Cerebellar cortex (tissue), 1 donor: ENCODE data around the gene DIS3.
"Not testable (repeated sequence)": the region's sequence is repeated elsewhere in the genome, so short reads cannot be mapped to it uniquely, and the experiment has no call there.

ENCODE experiments used
- DNase-seq: peaks from one replicate; pipeline ENCODE4 v3.0.0-alpha.2; 2015; ENCODE audit warnings: low spot score

Gene DIS3, protein sequence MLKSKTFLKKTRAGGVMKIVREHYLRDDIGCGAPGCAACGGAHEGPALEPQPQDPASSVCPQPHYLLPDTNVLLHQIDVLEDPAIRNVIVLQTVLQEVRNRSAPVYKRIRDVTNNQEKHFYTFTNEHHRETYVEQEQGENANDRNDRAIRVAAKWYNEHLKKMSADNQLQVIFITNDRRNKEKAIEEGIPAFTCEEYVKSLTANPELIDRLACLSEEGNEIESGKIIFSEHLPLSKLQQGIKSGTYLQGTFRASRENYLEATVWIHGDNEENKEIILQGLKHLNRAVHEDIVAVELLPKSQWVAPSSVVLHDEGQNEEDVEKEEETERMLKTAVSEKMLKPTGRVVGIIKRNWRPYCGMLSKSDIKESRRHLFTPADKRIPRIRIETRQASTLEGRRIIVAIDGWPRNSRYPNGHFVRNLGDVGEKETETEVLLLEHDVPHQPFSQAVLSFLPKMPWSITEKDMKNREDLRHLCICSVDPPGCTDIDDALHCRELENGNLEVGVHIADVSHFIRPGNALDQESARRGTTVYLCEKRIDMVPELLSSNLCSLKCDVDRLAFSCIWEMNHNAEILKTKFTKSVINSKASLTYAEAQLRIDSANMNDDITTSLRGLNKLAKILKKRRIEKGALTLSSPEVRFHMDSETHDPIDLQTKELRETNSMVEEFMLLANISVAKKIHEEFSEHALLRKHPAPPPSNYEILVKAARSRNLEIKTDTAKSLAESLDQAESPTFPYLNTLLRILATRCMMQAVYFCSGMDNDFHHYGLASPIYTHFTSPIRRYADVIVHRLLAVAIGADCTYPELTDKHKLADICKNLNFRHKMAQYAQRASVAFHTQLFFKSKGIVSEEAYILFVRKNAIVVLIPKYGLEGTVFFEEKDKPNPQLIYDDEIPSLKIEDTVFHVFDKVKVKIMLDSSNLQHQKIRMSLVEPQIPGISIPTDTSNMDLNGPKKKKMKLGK

GRCh38 chr13:72781451-72782439 is at the start of gene DIS3, which contains the start of gene PIBF1:
DIS3 (minus strand) TSS chr13:72781900; CDS start chr13:72781832, 68 bp downstream.
PIBF1 (plus strand) TSS chr13:72782133; CDS start chr13:72783470, 1,337 bp downstream.
- DNase-seq, result peak; percentile 99

DNA sequence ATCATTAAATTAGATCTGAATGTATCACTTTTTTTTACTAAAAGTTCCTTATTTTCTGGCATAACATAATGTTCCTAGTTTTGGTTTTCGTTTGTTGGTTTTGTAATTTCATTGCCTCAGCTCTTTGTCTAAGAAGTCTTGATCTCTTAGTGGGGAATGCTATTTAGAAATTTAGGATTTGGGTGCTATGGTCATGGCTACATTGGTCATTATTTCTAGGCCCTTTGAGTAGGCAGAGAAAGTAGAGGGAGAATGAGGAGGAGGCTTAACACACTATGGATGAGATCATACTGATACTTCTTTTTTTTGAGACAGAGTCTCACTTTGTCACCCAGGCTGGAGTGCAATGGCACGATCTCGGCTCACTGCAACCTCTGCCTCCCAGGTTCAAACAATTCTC is 42.0 kb upstream of the DIS3 start:
- no peak for DNase-seq

DNA sequence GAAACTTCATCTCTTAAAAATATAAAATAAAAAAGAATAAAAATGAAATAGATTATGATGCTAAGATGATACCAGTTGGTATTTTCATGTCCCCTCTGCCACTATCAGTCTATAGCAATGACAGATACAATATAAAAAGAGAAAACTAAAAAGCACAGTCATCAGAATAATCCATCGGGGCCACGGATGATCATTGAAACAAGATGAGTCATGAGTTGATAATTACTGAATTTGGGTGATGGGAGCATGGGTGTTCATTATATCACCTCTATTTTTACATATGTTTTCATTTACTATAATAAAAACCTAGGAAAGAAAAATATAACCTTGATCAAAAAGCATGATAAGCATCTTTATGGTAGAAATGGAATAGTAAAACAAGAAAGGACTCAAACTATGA is 41.4 kb upstream of the DIS3 start:
- DNase-seq, result no peak

DNA sequence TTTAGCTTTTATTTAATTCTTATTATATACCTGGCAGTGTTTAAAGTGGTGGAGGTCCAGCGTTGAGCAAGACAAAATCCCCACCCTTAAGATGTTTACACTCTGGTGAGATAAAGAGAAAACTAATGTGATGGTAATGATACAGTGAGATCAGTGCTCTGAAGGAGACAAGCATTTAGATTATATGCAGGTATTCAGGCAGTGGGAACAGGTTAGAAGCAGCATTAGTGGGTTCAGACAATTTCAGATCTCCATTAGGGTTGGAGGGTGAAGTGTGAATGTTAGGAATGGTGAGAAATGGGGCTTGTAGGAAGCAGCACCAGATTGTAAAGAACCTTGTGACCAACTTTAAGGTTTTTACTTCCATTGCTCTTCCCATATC is 39.2 kb upstream of the DIS3 start:
- DNase-seq, result no peak

- peak; percentile 7 for DNase-seq
These were observed 38.6 kb upstream of the DIS3 start for GRCh38 chr13:72820156-72820897.

GRCh38 chr13:72808917-72809500 is 27.3 kb upstream of the DIS3 start:
- DNase-seq, result peak; percentile 28

DNA sequence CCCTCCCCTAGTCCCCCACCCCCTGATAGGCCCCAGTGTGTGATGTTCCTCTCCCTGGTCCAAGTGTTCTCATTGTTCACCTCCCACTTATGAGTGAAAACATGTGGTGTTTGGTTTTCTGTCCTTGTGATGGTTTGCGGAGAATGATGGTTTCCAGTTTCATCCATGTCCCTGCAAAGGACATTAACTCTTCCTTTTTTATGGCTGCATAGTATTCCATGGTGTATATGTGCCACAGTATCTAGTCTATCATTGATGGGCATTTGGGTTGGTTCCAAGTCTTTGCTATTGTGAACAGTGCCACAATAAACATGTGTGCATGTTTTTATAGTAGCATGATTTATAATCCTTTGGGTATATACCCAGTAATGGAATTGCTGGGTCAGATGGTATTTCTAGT is 24.8 kb upstream of the DIS3 start:
- DNase-seq, result not testable (repeated sequence)

- no peak for DNase-seq
These were observed 24.1 kb upstream of the DIS3 start for GRCh38 chr13:72805676-72806346.

GRCh38 chr13:72804301-72804700 is 22.6 kb upstream of the DIS3 start:
- DNase-seq, result no peak

DNA sequence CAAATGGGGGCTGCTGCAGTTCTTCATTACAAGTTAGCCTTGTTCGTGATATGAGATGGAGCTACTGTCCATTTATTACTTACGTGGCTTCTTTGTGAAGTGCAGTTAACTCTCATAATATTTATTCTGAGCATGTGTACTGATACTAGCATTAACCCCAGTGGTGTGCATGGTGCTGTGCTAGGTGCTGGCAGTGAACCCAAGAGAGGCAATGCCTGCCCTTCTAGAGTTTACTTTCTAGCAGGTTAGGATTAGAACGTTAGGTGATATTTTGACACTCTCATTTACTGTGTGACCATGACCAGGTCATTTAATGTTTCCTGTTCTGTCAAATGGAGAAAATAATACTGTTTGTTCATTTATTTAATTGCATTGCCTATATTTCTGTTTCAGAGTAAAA is 17.1 kb upstream of the DIS3 start:
- no peak for DNase-seq

DNA sequence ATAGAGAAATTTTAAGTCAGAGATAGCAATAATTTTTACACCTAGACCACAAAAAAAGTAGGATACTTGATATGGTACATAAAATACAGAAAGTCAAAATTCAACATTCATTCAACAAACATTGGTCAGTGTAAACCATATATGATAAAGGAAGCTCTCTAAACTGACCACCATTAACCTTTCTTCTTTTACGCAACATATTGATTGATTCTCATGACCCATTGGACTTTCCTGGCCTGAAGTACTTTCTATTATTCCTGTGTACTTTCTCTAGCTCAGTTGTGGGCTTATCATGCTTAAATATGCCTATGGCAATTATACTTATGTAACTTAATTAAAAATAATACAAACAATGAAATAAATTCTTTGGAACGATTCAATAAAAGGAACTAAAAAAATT is 10.9 kb upstream of the DIS3 start:
- DNase-seq, result no peak

GRCh38 chr13:72788831-72789230 is 7.1 kb upstream of the DIS3 start:
- DNase-seq, result no peak

- not testable (repeated sequence) for DNase-seq
These were observed 3.0 kb upstream of the DIS3 start for GRCh38 chr13:72784679-72785078.

- DNase-seq, result peak; percentile 10
These were observed 1.0 kb upstream of the DIS3 start for GRCh38 chr13:72782717-72783116.

GRCh38 chr13:72774019-72774418 is 7.7 kb downstream of the DIS3 start:
- DNase-seq, result no peak

DNA sequence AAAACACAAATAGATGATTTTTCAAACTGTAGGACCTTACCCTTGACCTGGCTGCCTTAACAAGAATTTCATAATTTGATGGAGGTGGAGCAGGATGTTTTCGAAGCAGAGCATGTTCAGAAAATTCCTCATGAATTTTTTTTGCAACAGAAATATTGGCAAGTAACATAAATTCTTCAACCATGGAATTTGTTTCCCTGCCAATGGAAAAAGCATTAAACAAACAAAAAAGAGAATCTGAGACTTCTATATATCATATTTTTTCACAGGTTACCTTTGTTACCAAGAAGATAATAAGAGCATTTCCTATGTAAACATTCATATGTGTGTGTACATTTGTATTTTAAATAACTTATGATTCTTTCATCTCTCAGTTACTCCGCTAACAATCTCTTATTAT is 18.3 kb downstream of the DIS3 start:
- no peak for DNase-seq

GRCh38 chr13:72760189-72760588 is 21.5 kb downstream of the DIS3 start:
- DNase-seq, result no peak

- DNase-seq, result no peak
These were observed 23.7 kb downstream of the DIS3 start for GRCh38 chr13:72757792-72758535.

DNA sequence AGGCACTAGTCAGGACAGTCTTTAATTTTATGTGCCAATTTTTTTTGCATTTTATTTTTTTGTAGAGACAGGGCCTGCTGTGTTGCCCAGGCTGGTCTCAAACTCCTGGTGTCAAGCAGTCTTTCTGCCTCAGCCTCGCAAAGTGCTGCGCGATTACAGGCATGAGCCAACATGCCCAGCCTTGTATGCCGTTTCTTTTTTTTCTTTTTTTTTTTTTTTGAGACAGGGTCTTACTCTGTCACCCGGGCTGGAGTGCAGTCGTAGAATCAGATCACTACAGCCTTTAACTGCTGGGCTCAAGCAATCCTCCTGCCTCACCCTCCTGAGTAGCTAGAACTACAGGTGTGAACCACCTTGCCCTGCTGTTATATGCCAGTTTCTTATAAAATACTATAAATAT is 27.6 kb downstream of the DIS3 start:
- no peak for DNase-seq
